A204.1 (cell line): ENCODE data around the gene RNGTT.
"Not testable (repeated sequence)": the region's sequence is repeated elsewhere in the genome, so short reads cannot be mapped to it uniquely, and the experiment has no call there.

Experiments used
- FAIRE-seq: peaks from 2 replicates; lab custom pipeline; 2012; peaks lifted over from hg19 to GRCh38; lab: Jason Lieb, UNC

The RNGTT gene

DNA sequence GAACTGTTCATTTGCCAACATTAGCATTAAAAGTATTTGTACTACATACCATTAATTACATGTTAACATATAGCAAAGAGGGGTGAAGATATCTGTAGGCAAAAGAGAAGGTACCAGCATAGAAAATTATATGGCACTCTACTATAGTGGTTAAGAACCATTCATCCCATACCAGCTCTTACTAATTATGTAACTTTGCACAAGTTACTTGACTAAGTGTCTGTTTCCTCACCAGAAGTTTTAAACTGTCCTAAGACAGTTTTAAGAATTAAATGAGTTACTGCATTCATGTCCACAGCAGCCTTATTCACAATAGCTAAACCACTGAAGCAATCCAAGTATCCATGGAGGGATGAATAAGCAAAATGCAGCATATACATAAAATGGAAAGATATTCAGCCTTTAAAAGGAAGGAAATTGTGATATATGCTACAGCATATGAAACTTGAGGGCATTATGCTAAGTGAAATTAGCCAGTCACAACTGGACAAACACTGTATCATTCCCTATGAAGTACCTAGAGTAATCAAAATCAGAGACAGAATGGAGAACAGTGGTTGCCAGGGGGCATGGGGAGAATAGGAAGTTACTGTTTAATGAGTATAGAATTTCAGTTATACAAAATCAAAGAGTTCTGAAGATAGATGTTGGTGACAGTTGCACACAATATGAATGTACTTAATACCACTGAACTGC, 98.9 kb downstream of the RNGTT start:
- no peak for FAIRE-seq

GRCh38 chr6:88860310-88860709, 103.1 kb downstream of the RNGTT start:
- FAIRE-seq: no peak

DNA sequence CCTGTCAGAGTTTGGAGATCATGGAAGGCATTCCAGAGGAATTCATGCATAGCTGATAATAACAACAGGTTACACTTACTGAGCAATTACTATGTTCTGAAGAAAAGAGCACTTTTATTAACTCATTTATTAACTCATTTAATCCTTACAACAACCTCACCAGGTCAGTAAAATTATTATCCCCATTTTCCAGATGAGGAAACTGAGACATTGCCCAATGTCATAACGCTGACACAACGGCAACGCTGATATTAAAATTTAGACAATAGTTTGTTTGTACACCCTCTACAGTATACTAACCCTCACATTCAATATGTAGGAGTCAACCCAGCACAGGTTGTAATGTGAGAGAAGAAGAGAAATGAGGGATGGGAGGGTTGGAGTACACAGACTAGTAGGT, 105.0 kb downstream of the RNGTT start:
- no peak for FAIRE-seq

GRCh38 chr6:88856566-88856965, 106.9 kb downstream of the RNGTT start:
- no peak for FAIRE-seq

GRCh38 chr6:88855541-88856147, 107.8 kb downstream of the RNGTT start:
- no peak for FAIRE-seq

GRCh38 chr6:88852775-88853174, 110.6 kb downstream of the RNGTT start:
- FAIRE-seq: no peak

GRCh38 chr6:88852000-88852399, 111.4 kb downstream of the RNGTT start:
- FAIRE-seq: no peak

DNA sequence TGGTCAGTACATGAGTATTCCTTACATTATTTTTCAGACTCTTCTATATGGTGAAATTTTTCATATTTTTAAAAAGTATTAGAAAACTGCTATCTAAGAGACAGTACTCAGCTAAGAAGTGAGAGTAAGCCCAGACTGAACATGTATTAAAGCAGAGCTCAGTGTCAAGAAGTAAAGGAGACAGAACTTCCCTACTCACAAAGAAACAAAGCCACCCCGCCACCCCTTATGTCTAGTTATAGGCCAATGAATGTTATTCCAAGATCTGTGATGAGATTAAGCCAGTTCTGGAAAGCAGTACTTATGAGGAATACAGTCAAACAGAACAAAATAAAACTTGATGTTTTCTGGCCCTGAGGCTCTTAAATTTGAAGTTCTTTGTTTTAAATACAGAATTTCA, 114.5 kb downstream of the RNGTT start:
- FAIRE-seq: no peak

DNA sequence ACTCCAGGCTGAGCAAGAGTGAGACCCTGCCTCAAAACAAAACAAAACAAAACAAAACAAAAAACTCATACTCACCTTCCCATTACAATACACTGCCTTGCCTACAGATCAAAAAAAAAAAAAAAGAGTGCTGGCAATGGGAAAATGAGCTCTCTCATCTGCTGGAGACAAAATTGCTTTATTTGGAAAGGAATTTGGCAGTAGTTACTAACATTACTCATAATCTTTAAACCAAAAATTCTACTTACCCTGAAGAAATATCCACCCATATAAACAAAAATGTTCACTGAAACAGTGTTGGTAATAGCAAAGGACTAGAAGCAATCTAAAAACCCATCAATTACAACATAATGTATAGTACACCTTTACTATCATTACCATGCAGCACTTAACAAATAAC, 120.4 kb downstream of the RNGTT start:
- no peak for FAIRE-seq

DNA sequence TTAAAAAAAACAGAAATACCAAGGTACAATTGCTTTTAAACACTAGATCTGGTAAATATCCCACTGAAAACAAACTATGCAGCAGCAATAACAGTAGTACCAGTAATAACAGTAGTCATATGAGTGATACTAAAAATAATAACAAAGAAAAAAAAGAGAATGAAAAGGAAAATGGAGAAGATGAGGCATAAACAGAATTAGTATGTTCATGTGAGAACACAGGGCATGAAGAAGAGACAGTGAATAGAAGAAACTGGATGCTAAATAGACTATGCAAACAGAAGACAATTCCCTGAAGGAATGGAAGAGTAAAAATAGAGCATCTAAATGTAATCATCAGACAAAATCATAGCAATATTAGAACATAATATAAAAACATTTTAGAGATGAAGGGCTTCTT, 121.1 kb downstream of the RNGTT start:
- no peak for FAIRE-seq

- no peak for FAIRE-seq
Observed at GRCh38 chr6:88840796-88841539, 122.5 kb downstream of the RNGTT start.

DNA sequence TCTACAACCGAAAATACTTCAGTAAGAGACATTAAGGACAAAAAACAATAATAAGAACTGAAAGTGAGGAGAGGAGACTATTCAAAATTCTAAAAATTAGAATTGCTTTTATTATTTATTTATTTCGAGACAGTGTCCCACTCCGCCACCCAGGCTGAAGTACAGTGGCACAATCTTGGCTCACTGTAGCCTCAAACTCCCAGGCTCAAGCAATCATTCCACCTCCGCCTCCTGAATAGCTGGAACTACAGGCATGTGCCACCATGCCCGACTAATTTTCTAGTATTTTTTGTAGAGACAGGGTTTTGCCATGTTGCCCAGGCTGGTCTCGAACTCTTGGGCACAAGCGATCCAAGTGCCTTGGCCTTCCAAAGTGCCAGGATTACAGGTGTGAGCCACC, 123.1 kb downstream of the RNGTT start:
- no peak for FAIRE-seq

DNA sequence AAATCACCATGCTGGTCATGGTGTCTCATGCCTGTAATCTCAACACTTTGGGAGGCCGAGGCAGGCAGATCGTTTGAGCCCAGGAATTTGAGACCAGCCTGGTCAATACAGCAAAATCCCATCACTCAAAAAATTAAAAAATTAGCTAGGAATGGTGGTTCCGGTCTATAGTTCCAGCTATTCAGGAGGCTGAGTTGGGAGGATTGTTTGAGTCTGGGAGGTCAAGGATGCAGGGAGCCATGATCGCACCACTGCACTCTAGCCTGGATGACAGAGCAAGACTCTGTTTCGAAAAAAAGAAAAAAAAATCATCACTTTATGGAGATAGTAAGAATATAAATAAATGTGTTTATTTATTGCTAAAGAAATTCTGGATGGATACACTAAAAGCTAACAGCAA, 124.1 kb downstream of the RNGTT start:
- FAIRE-seq: no peak

DNA sequence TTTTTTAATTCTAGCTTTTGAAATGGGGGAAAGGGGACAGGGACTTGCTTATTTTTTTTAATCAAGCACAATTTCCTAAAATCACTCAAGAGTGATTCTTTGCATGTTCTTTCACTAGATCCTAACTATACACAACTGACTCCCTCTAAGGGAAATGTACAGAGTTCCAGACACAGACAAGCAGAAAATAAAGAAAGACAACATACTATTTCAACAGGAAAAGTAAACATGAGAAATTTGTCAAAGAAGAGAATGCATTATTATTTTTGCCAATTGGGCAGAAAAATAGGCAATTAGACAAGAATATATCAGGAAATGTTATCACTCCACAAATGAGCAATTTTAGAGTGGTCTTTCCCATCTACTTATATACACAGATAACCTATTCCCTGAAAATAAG, 128.2 kb downstream of the RNGTT start:
- FAIRE-seq: no peak

- not testable (repeated sequence) for FAIRE-seq
Observed at GRCh38 chr6:88833071-88833470, 130.3 kb downstream of the RNGTT start.

DNA sequence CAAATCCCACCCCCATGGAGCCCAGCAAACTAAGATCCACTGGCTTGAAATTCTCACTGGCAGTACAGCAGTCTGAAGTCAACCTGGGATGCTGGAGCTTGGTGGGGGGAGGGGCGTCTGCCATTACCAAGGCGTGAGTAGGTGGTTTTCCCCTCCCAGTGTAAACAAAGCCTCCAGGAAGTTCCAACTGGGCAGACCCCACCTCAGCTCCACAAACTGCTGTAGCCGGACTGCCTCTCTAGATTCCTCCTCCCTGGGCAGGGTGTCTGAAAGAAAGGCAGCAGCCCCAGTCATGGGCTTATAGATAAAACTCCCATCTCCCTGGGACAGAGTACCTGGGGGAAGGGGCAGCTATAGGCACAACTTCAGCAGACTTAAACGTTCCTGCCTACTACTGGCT, 135.8 kb downstream of the RNGTT start:
- not testable (repeated sequence) for FAIRE-seq

DNA sequence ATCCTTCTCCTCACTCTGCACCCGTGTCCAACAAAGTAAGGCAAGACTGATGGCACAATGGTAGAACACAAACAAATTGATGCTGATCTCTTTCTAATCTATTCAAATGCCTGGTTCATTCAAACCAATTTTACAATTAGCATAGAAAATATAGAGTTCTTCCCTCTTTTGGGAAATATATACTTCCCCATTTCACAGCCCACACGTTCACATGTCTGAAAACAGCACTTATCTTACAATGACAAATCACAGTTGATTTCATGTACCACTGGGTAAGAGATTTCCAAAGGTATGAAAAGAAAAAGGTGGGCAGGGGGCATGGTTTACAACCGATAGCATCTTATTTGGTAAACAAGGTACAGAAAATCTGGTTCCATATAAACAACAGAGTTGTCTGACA, 137.6 kb downstream of the RNGTT start:
- no peak for FAIRE-seq

GRCh38 chr6:88823998-88824397, 139.4 kb downstream of the RNGTT start:
- FAIRE-seq: no peak

DNA sequence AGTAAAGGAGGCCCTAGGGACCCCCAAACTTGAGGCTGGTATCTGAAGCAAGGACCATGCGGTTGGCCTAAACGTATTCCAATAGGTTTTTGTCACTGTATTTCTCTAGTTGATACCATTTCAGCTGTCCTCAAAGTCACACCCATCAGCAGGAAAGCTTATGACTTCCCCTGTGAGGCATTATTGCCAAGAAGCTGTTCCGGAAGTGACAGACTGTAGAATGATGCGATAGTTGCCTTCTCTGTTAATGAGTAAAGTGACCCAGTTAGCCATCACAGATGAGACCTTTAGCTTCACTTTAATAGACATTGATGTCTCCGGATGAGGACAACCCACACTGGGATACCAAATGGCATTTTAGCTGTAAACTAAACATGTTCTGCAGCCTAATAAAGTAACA, 147.9 kb downstream of the RNGTT start:
- FAIRE-seq: no peak

DNA sequence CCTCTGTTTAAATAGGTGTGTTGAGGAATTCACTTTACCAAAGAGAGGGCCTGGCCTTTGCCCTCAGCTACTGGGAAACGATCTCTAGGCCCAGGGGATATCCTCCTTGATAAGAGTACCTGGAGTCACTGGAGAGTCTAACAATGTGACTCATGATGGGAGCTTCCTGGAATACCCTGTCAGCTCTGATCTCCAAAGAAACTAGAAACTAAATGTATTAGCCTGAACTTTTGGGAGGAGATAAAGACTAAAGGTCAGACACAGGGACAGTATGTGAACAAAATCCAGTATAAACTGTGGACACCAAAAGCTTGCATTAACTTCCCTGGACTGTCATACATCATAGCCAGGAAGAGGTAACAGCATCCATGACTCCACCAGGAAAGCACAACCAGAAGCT, 148.5 kb downstream of the RNGTT start:
- FAIRE-seq: no peak

- no peak for FAIRE-seq
Observed at GRCh38 chr6:88813045-88813444, 150.4 kb downstream of the RNGTT start.

DNA sequence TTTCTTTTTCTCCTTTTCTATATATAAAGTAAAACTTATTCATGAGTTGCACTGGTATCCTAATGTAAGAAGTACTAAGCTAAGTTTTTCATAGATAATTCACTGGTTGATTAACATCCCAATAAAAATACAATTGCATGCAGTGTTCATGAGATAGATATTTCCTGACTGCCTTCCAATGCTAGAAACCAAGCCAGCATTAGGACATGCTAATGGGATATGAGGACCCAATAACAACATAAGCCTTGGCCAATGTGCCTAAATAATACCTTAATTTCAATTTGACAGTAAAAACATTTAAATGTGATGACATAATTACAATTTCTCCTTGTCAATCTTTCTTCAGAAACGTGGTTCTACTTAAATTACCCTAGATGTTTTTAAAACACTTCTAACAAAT, 152.7 kb downstream of the RNGTT start:
- FAIRE-seq: no peak

- FAIRE-seq: no peak
Observed at GRCh38 chr6:88810089-88810488, 153.3 kb downstream of the RNGTT start.

DNA sequence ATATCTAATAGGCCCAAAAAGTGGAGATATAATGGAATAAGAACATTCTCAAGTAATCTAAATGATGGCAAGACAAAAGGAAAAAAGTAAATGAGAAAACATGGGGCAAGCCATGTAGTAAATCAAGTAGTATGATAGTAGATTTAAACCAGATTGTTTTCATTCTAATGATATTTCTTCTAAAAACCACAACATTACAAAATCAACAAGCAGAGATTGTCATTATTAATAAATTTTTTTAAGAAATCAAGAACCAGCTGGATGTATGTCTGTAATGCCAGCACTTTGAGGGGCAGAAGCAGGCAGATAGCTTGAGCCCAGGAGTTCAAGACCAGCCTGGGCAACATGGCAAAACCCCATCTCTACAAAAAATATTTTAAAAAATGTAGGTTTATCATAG, 155.0 kb downstream of the RNGTT start:
- FAIRE-seq: no peak
